Urinary bladder (tissue), 4 donors: ENCODE measurements around the gene PSG11. TPM values are rescaled to one million over a fixed set of nuclear protein-coding genes. Genes with fewer than 3 reads are reported as not detected.
"Not testable (repeated sequence)": the region's sequence is repeated elsewhere in the genome, so short reads cannot be mapped to it uniquely, and the experiment has no call there.

ENCODE experiments used
- DNase-seq: peaks from one replicate; pipeline ENCODE4 v3.0.0-alpha.2; 2015; ENCODE audit errors: extremely low spot score
- H3K27ac ChIP-seq: one replicate; pipeline ENCODE4 v1.5.1; 2013; ENCODE audit warnings: low read depth, mild to moderate bottlenecking, moderate library complexity
- H3K36me3 ChIP-seq: one replicate; pipeline ENCODE4 v1.6.1; 2013; ENCODE audit warnings: mild to moderate bottlenecking, moderate library complexity; ENCODE audit not compliant: insufficient read depth
- H3K4me1 ChIP-seq: one replicate; pipeline ENCODE4 v1.6.1; 2013; ENCODE audit warnings: mild to moderate bottlenecking, moderate library complexity; ENCODE audit not compliant: insufficient read depth
- H3K4me3 ChIP-seq: one replicate; pipeline ENCODE4 v1.5.1; 2013; ENCODE audit warnings: low read depth, low read length
- WGBS: extraction: QIAGEN DNeasy Blood & Tissue Kit; methylation state at CpG from one replicate; pipeline ENCODE4 v1.1.7; 2013; 5-methylcytosine and 5-hydroxymethylcytosine counted together
- polyA plus RNA-seq: library from polyadenylated mRNA; stranded (reverse); fragments of 200-250 nt; gene quantifications from one replicate; pipeline ENCODE4 v1.2.3, GENCODE V29; 2013
- total RNA-seq: library from RNA; depleted of rRNA; stranded (reverse); fragments of >200 nt; gene quantifications from one replicate; pipeline ENCODE4 v1.2.3, GENCODE V29; 2014
- donor health status: healthy with polysubstance abuse.
- donor health status: healthy.

The PSG11 gene
- total RNA-seq (not detected), polyA plus RNA-seq (not detected)

- WGBS: 69% methylated on average over 6 of the region's 6 CpGs
- not testable (repeated sequence) for H3K4me3 ChIP-seq, H3K27ac ChIP-seq, DNase-seq, H3K4me1 ChIP-seq, H3K36me3 ChIP-seq
Observed at GRCh38 chr19:43026369-43026768, at the start of gene PSG11. Gene PSG11 (minus strand): TSS chr19:43026469. CDS start chr19:43026372, 97 bp downstream.

DNA sequence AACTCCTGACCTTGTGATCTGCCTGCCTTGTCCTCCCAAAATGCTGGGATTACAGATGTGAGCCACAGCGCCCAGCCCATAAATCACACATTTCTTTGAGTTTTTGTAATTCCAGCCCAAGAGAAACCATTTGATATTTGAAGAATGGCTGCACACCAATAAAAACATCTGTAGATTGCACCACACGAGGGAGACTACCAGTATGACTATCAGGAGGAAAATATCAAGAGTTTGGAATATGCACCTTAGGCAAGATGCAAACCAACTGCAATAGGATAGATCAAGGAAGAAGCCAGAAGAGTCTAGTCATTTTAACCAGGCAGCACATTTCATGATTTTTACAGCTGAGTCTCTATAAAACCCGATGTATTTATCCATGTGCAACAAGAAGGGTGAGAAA, 36.1 kb upstream of the PSG11 start:
- H3K36me3 ChIP-seq, DNase-seq, H3K27ac ChIP-seq, H3K4me3 ChIP-seq, H3K4me1 ChIP-seq: not testable (repeated sequence)
- WGBS: 65% methylated on average over 3 of the region's 3 CpGs

DNA sequence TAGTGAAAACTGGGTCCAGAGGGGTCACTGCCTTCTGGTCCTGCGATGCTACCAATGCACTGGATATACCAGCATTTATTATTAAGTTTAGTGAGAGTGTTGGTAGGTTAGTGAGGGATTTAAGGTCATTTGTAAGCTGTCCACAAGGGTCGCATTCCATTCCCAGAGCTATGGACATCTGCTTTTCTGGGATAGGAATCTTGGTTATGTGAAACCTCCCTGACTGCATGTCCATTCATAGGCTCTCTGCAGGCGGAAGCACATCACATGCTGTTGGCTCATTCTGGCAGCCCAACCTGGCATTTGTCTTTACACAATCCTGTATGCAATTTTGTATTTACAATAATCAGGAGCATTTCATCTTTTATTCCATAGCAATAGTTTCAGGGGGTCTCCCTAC, 35.1 kb upstream of the PSG11 start:
- not testable (repeated sequence) for H3K4me3 ChIP-seq, DNase-seq, H3K27ac ChIP-seq, H3K4me1 ChIP-seq, H3K36me3 ChIP-seq
- whole genome bisulfite sequencing: 79% methylated on average over 3 of the region's 3 CpGs

- DNase-seq, H3K4me1 ChIP-seq, H3K27ac ChIP-seq, H3K4me3 ChIP-seq, H3K36me3 ChIP-seq: not testable (repeated sequence)
- 67% methylated on average over 3 of the region's 3 CpGs for WGBS
Observed at GRCh38 chr19:43060254-43060653, 34.0 kb upstream of the PSG11 start.

GRCh38 chr19:43059482-43059881, 33.2 kb upstream of the PSG11 start:
- 84% methylated on average over 2 of the region's 2 CpGs for WGBS
- not testable (repeated sequence) for H3K27ac ChIP-seq, H3K36me3 ChIP-seq, H3K4me3 ChIP-seq, H3K4me1 ChIP-seq, DNase-seq

GRCh38 chr19:43058440-43058839, 32.2 kb upstream of the PSG11 start:
- not testable (repeated sequence) for H3K4me3 ChIP-seq, DNase-seq, H3K4me1 ChIP-seq, H3K36me3 ChIP-seq, H3K27ac ChIP-seq
- WGBS: 50% methylated on average over 2 of the region's 2 CpGs

DNA sequence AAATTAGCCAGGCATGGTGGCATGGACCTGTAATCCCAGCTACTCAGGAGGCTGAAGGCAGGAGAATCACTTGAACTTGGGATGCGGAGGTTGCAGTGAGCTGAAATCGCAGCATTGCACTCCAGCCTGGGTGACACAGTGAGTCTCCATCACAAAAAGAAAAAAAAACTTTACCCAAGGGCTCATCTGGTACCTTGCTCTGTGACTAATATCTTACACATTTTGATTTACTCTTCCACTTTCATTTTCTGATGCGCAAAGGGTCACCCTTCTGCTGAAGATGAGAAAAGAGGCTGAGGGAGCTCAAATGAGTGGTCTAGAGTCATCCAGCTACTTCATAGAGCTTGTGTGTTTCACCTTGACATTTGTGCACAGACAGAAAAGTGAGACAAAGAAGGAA, 21.7 kb upstream of the PSG11 start:
- not testable (repeated sequence) for H3K4me3 ChIP-seq, H3K36me3 ChIP-seq, H3K27ac ChIP-seq, DNase-seq, H3K4me1 ChIP-seq
- WGBS: 71% methylated on average over 3 of the region's 3 CpGs

DNA sequence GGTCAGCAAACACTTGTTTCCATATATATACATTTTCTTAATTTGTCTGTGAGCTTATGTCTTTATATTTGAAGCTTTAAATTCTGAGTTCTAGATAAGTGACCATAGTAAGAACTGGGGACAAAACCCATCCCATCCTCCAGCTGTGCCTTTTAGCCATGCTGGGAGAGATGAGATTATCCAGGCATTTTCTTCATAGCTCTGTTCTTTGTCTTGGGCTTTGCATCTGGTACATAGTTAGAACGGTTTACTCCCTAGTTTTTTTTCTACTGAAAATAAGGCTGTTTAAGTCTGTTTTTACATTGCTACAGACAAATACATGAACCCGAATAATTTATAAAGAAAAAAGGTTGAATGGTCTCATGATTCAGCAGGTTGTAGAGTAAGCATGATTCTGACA, 20.3 kb upstream of the PSG11 start:
- H3K27ac ChIP-seq: not testable (repeated sequence)
- WGBS: 74% methylated on average over 2 of the region's 2 CpGs

DNA sequence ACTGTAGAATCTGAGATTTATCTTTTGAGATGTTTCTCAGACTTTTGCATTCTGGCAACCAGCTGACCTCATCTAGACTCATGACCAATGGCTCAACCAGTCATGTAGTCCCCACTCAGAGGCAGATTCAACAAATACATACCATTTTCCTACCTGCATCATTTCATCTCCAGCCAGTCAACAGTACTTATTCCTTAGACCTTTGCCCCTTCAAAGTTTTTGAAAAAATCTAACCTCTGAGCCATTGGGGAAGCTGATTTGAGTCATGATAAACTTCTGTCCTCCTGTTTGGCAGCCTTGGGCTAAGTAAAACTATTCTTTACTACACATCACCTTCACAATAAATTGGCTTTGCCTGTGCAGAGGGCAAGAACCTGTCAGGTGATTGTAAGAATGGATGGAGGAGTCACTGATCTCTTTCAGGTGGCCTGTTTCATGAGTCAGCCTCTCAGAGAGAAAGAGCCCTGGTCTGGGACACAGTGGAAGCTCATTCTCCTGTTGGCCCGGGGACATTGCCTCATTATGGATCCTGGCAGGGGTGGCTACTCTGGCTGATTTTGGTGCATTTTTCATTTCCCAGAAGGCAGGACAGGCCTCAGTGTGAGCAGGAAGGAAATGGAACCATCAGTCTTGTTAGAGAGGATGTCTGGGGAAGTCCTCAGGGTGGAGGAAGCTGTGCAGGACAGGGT, 17.4 kb upstream of the PSG11 start:
- DNase-seq, H3K36me3 ChIP-seq, H3K27ac ChIP-seq, H3K4me3 ChIP-seq, H3K4me1 ChIP-seq: not testable (repeated sequence)
- 80% methylated on average over 1 of the region's 1 CpG for WGBS

More for the DNA sequence above, 20.3 kb upstream of the PSG11 start:
- H3K36me3 ChIP-seq, H3K4me1 ChIP-seq, H3K4me3 ChIP-seq, DNase-seq: not testable (repeated sequence)

GRCh38 chr19:43031645-43032044, 5.4 kb upstream of the PSG11 start:
- not testable (repeated sequence) for DNase-seq, H3K27ac ChIP-seq, H3K4me1 ChIP-seq, H3K36me3 ChIP-seq, H3K4me3 ChIP-seq
- 37% methylated on average over 2 of the region's 2 CpGs for WGBS

DNA sequence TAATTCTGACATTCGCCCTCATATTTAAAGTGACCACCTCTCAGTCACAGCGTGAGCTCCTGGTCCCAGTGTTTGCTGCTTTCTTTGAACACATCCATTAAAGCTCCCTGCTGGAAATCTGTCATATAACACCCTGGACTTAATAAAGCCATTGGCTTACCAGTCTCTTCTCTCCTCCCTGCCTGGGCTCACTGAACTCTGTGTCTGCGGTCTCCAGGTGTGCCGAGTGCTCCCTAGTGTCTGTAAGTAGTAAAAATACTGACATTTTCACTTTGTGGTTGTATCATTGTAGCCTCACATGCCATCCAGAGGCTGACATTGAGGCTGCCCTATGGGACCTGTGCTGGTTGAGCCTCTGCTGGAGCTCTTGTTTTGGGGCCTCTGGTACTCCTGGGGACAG, 2.6 kb upstream of the PSG11 start:
- no peaks in the 10 kb centered on the region for H3K4me1 ChIP-seq
- H3K4me3 ChIP-seq: no peak overlapping the region
- DNase-seq: no peak
- WGBS: 71% methylated on average over 4 of the region's 4 CpGs
- H3K36me3 ChIP-seq: no peaks in the 10 kb centered on the region
- no peak overlapping the region for H3K27ac ChIP-seq

DNA sequence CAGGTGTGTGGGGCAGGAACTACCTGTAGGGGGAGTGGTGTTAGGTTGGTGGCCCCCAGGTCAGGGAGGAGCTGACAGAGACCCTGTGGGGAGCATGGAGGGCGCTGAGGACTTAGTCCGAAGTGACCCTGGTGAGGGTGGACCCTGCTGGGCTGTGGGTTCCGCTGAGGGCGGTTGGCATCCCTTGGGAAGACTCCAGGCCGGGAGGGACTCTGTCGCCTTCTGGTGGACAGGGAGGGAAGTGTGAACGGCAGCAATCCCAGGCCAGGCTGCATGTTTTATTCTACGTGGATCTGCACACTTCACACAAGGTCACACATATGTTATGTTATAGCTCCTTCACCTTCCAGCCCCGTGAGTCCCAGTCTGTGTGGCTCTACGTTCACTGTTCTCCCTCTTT, 1.7 kb upstream of the PSG11 start:
- H3K36me3 ChIP-seq, H3K4me3 ChIP-seq, DNase-seq, H3K4me1 ChIP-seq, H3K27ac ChIP-seq: not testable (repeated sequence)
- 62% methylated on average over 10 of the region's 10 CpGs for WGBS

DNA sequence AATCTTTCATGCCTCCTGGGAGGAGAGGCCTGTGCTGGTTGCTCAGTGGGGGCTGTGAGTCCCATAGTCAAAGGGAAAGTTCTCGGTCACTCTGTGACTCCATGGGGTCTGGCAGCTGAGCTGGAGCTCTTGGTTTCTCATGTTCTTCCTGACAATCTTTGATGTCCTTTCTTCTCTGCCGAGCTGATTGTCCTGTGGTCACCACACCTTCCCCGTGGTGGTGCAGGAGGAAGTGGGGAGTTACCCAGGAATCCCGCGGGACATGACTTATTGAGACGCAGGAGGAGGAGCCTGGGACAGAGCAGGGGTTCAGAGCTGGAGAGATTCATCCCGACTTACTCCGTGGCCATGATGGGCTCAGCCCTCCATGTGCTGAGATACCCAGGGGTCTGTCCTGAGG, 792 bp upstream of the PSG11 start:
- not testable (repeated sequence) for H3K36me3 ChIP-seq, DNase-seq, H3K27ac ChIP-seq, H3K4me3 ChIP-seq, H3K4me1 ChIP-seq
- WGBS: 81% methylated on average over 8 of the region's 8 CpGs

DNA sequence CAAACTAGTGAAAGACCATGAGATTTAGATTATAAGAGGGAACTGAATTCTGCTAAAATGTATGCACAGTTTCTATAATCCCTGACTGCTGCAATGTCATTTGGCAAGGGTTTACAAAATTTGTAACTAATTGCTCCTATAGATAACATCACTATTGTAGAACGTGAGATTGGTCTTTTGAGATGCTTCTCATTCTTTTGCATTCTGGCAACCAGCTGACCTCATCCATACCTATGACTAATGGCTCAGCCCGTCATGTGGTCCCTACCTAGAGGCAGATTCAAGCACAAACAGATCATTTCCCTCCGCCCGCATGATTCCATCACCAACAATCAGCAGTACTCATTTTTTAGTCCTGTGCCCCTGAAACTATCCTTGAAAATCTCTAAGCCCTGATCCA, 4.2 kb downstream of the PSG11 start:
- WGBS: 59% methylated on average over 4 of the region's 4 CpGs
- not testable (repeated sequence) for H3K27ac ChIP-seq, DNase-seq, H3K4me1 ChIP-seq, H3K4me3 ChIP-seq, H3K36me3 ChIP-seq

- not testable (repeated sequence) for H3K27ac ChIP-seq, DNase-seq, H3K4me3 ChIP-seq, H3K4me1 ChIP-seq, H3K36me3 ChIP-seq
- WGBS: 73% methylated on average over 4 of the region's 4 CpGs
Observed at GRCh38 chr19:43021629-43022028, 4.6 kb downstream of the PSG11 start.
